GM12891 (cell line): ENCODE data around the gene C16orf89.
"Not testable (repeated sequence)": the region's sequence is repeated elsewhere in the genome, so short reads cannot be mapped to it uniquely, and the experiment has no call there.

Experiments used
- POLR2A ChIP-seq: IDR thresholded peaks from 2 replicates; pipeline ENCODE4 v1.6.1; 2011; ENCODE audit warnings: low read depth, low read length, control low read depth
- POLR2AphosphoS5 ChIP-seq: IDR thresholded peaks from 2 replicates; pipeline ENCODE4 v1.6.1; 2011; ENCODE audit warnings: low read depth, low read length, control low read depth
- SPI1 ChIP-seq: IDR thresholded peaks from 2 replicates; pipeline ENCODE4 v1.6.1; 2011; ENCODE audit warnings: low read depth, low read length, control low read depth
- TAF1 ChIP-seq: IDR thresholded peaks from 2 replicates; pipeline ENCODE4 v1.6.1; 2011; ENCODE audit warnings: low read depth, low read length, control low read depth

GRCh38 chr16:5110933-5111332 lies 45.2 kb upstream of the C16orf89 start:
- TF ChIP-seq POLR2AphosphoS5, POLR2A, SPI1, TAF1: not testable (repeated sequence)
